Posterior cingulate gyrus (tissue), 11 donors: ENCODE results near the gene SH3TC1.

Source experiments
- DNase-seq, 10 donors: peaks; one replicate each; pipeline versions ENCODE4 v3.0.0 to v3.0.0-alpha.2; 2020 to 2021; ENCODE audit warnings: mixed read lengths in 3 of 10
- intact Hi-C: fragments of 100-400 bp; cut with DNase I; formaldehyde crosslinking; loops from one replicate; pipeline ENCODE4 v1.15.1; 2023

SH3TC1 gene

DNA sequence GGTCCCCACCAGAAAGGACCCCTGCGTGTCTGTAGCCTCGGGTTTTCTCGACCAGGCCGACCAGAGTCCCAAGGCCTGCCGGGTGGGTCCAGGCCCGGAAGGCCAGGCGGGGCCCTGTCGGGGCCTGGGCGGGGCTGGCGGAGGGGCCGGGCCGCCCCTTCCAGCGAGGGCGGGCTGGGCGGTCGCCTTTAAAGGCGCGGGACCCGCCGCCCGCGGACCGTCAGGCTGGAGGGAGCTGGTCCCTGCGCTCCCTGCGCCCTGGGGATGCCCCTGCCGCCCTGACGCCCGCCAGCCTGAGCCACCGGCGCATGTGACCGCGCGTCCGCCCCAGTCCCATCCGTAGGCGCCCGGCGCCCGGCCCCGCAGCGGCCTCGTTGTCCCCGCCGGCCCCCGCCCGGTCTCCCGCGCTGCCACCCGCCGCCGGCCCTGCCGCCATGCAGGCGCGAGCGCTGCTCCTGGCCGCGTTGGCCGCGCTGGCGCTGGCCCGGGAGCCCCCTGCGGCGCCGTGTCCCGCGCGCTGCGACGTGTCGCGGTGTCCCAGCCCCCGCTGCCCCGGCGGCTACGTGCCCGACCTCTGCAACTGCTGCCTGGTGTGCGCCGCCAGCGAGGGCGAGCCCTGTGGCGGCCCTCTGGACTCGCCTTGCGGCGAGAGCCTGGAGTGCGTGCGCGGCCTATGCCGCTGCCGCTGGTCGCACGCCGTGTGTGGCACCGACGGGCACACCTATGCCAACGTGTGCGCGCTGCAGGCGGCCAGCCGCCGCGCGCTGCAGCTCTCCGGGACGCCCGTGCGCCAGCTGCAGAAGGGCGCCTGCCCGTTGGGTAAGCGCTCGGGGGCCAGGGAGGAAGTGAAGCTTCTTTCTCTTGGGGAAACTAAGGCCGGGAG, 70.7 kb downstream of the SH3TC1 start, which contains the start of gene HTRA3:
TSS of gene HTRA3 (plus strand) at position 220 of the 883 bp plus-strand sequence. CDS start at position 435, 215 bp downstream.
- intact Hi-C loops = no loop called here
- no peak for DNase-seq

DNA sequence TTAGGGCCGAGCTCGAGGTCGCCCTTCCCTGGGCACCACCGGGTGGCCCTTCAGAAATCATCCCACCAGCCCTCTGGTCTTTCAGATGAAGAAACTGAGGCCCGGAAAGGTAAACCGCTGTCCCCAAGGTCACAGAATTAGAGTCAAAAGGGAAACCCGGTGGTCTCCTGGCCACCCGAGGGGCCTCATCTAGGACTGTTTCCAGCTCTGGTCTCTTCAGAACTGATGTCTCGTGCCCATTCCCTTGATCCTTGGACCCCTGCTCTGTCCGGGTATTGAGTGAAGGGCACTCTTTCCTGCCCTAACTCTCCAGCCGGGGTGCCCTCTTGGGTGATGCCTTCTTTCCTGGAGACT, 71.3 kb downstream of the SH3TC1 start:
- intact Hi-C loops = no loop called here
- no peak for DNase-seq

DNA sequence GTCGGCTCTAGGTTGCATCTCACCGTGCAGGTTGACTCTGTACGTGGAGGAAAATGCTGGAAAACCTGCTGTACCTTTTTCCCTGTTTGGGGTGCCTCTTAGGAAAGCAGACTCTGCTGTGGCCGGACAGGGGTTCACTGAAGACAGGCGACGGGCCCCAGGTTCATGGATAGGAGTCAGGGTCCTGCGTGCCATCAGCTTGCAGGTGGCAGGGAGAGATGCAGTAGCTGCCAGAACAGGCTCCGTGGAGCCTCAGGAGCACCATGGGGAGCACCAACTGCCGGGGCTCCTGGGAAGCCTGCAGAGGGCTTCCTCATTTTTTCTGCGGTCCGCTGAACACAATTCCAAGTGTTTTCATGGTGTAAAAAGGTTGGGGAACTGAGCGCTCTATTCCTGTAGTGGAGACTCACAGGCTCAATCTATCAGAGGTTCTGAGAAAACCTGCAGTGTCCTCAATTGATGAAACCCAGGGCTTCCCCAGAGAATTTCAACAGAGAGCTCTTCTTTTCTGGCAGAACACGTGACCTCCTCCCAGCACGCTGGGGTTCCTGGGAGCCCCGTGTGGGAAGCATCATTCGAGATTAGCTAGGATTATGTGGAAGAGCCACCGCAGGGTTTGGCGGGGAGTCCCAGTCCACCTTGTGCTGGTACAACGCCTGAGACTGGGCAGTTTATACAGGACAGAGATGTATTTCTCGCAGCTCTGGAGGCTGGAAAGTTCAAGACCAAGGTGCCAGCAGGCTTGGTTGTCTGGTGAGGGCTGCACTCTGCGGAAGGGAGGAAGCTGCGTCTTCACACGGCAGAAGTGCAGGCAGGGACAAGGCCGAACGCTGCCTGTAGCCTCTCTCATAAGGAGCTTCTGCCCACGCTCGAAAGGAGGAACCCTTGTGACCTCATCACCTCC, 72.1 kb downstream of the SH3TC1 start:
- no peak for DNase-seq
- intact Hi-C loops = no loop called here

DNA sequence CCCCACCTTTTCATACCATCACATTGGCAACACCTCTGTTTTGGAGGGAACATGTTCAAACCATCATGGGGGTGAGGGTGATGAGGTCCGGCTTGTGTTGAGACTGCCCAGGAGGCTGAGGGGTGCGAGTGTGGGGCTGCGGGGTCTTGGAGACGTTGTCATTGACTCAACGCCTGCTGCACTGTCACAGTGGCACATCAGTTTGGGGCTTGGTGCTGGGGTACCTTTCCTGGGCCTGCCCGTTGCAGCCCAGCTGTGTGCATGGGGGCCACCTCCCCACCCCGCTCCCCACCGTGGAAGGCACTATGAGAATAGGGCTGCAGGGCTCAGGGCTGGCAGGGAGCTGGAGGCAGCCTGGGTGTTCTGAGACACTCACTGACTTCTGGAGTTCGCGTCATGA, 72.7 kb downstream of the SH3TC1 start:
- intact Hi-C loops = no loop called here
- no peak for DNase-seq

DNA sequence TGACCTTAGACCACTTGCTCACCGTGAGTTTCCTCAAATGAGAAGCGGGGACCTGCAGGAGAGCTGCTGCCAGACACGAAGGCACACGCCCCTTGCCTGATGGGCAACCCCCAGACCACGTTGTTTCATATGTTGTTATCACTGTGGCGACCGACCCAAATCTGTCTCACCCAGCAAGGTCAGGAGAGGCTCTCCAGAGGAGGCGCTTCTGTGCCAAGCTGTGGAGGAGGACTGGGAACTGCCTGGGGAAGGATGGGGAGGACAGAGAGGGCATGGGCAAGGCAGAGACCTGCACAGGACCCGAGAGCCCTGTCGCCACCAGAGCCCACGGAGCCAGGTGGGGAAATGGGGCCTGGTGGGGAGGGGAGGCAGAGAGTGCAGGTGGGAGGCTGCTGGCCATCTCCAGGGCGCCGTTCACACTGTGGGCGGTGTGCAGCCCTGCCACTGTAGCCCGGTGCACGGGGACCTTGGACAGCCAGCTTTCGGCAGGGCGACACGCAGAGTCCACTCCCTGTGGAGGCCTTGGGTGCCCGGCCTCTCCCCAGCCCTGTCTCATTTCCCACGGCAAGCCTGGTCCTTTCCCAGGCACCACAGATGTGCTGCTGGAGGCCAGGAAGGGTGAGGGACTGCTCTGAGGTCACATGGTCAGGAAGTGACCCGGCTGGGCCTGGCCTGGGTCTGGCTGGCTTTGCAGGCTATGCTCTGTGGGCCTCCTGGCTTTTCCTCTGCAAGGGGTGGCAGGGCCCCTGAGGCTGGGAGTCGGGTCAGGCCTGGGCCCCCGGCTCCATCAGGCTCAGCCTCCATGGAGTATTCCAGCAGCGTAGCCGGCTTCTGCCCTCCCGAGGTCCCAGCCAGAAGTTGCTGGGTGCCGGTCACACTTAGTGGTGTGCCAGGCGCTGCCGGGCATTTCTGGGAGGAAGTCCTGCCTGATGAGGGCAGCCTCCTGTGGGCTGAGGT, 73.7 kb downstream of the SH3TC1 start:
- no peak for DNase-seq
- intact Hi-C loops = no loop called here

DNA sequence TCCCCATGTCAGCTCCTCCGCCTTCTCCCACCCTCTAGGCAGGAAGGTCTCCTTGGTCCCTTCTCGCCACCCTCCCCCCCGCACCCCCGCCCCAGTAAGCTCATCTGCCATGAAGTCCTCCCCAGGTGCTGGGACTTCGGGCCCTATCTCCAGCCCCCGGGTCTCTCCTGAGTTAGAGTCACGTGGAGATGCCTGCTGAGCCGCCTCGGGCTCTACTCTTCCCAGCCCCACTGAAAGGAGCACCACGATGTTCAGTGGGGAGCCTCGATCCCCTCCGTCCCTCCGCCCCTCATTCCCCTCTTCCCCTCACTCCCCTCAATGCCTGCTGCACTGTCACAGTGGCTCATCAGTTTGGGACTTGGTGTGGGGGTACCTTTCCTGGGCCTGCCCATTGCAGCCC, 74.4 kb downstream of the SH3TC1 start:
- intact Hi-C loops = no loop called here
- DNase-seq = no peak

DNA sequence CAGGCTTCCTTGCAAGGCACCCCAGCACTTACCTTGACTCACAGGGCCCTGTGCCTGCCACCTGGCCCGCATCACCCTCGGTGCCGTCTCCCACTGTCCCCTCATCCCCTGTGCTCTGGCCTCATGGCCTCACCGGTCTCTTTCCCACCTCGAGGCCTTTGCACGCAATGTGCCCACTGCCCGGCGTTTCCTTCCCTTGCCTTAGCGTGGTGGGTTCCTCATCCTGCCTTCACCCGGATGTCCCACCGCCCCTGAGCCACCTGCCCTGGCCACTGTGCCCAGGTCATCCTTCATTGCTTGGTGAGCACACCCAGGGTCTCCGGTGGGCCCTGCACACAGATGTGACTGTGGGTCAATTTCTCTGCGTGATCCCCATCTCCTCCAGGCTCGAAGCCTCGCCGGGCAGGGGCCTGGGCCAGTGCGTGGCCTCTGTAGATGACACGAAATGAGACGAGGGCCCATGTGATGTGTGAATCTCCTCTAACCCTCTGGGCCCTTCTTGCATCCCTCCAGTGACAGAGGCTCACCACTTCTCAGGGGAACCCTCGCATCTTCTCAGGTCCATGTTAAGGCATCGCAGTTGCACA, 75.1 kb downstream of the SH3TC1 start:
- no peak for DNase-seq
- intact Hi-C loops = loop anchor here (2.0 kb wide), 1 partner anchor 129 kb away; no protein-coding TSS in a partner anchor

DNA sequence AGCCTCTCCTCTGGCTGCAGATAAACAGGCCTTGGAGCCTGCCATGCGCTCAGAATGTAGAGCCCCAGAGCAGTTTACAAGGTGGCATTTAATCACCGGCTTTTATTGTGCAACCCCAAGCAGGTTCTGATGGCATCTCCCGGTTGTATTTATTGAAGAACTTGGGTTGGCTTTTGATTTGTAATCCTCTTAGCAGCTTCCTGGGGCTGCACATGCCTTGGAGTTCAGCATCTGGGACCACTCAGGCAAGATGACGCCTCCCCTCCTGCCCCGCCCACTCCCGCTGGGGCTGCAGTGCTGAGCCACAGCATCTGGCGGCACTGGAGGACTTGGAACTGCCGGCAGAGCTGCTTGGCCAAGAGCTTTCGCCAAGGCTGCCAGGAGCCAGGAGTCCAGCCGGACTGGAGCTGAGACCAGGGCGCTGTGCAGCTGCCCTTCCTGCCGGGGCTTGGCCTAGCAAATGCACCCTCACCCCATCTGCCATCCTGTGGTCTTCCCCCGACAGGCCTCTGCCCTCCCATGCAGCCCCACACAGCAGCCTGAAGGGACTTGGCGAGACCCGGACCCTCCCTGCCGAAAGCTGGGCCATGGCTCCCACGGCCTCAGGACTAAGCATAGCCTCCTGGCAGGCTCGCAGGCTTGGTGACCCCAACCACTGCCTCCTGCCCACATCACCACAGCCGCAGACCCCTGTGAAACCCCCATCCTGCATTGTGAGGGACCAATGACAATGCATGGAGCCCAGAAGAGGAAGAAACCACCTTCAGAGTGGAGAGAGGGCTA, 75.9 kb downstream of the SH3TC1 start:
- peak; percentile 52 to 95 (median 73) for DNase-seq
- intact Hi-C loops = loop anchor here (2.0 kb wide), 1 partner anchor 128 kb away; no protein-coding TSS in a partner anchor

DNA sequence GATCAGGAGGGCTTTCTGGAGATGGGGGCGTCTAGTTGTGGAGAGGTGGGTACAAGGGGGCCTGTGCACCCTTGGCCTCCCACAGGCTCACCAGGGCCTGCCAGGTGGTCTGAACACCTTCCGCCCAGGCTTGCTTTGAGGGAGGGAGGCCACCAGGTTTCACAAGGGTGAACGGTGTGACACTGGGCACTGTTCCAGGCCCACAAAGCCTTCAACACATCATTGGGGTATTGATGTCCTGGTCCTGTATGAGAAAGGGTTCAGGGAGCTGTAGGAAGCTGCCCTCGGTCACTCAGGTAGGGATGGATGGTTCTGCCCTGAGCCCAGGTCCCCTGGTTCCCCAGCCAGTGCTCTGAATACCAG, 76.4 kb downstream of the SH3TC1 start:
- intact Hi-C loops = loop anchor here (2.0 kb wide), 1 partner anchor 127 kb away; no protein-coding TSS in a partner anchor
- no peak for DNase-seq

DNA sequence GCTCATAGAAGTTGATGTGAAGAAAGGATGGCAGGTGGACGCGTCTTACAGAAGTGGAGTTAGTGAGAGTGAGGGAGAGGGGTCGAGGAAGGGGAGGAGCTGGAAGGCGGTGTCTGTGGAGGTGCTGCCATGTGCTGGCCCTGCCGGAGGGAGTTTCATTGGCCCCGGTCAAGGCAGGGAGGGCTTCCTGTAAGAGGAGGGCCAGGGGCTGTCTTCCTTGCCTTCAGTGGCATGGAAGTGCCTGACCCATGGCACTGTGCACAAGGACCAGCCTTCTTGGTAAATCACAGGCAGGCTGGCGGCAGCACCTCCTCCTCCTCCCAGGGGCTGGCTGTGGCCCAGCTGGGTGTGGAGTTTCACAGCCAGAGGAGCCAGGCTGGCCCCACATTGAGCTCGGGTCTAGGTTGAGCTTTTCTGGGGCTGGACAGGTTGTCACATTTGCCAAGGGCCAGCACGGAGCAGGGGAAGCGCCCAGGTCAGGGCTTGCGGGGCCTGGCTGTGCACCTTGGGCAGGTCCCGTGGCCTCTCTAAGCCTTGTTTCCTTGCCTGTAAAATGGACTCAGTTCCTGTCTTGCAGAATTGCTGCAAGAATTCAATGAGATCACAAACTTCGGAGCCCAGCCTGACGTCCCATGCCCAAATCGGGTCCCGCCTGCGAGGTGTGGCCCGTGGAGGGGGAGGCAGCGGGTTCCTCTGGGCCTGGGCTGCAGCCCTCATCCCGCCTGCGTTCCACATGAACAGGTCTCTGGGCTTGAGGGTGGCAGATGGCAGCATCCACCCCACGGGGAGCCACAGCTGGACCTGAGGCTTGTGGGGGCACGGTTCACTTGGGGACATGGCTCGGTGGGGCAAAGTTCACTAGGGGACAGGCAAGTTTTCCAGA, 77.5 kb downstream of the SH3TC1 start:
- DNase-seq = peak in 3 of 10 donors; percentile 71 to 86 (median 84)
- intact Hi-C loops = no loop called here

DNA sequence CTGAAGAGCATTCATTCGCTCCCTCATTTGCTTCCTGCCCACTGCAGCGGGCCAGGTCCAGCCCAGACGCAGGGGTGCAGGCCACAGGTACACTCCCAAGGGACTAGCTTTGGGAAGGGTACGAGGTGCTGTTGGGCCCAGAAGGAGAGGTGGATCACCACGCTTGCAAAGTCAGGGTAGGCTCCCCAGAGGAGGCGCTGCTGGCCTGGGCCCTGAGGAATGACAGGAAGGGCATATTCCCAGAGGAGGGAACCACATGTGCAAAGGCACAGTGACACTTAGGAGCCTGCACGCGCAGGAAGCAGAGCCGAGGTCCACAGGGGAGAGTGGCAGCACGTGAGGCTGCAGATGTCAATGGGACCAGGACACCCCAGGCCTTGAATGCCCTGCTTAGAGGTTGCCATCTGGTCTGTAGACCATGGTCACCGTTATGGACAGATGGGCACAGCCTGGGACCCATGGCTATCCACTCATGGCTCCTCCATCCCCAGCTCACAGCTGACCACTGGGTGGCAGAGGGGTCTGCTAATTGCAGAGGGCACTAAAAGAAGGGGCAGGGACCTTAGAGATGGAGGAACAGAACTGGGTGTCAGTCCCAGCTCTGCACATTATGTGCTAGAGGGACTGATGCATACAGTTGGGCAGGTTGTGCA, 78.4 kb downstream of the SH3TC1 start:
- peak in 3 of 10 donors; percentile 53 to 75 (median 71) for DNase-seq
- intact Hi-C loops = no loop called here

DNA sequence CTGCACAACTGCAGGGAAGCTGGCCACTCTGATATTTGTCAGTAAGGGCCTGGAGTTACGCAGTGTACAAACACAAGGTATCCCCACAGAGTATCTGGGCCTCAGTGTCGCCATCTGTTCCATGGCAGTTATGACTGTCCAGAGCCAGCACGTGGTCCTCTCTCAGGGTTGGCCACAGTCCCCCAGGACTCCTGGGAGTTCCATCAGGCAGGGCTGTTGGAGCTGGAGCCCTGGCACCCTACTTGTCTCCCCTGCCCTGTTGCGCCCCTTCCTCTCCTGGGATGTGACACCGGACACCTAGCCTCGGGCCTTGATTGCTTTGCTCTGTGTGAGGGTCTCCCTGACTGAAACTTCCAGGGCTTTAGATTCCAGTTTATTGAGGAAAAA, 78.9 kb downstream of the SH3TC1 start:
- peak in 3 of 10 donors; percentile 41 to 69 (median 49) for DNase-seq
- intact Hi-C loops = no loop called here

DNA sequence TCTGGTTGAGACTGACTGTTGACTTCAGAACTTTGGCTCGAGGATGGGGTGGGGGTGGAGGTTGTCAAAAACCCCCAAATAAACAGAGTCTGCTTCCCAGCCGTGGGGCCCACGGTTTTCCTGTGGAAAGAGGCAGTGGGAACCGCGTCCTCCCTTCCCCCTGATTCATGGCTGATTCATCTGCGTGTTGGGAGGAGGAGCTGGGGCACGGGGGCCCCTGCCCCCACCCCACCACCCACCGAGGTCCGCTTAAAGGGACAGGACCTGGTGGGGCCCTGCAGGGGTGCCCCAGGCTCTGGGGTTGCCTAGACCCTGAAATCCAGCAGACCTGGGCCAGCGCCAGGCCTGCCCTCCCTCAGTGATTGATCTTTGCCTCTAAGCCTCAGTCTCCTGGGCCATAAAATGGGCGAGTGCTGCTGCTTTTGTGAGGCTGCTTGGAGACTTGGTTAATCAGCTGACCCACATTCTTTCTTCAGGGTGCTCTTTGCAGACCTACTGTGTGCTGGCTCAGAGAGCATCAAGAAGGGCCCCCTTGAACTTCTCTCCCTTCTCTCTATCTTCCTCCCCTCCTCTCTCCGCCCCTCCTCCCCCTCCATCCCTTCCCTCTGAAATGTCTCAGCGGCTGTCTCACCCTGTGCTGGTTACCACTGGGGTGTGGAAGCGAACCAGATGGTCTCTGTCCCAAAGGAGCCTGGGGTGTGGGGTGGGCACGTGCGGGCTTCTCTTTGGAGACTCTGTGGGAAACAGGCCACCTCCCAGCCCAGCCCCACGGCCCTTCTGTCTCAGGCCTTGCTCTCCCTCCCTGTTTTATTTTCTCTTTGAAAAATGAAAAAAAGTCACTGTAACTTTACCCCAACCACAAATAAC, 79.6 kb downstream of the SH3TC1 start:
- DNase-seq = peak in 3 of 10 donors; percentile 59 to 67 (median 63)
- intact Hi-C loops = no loop called here

DNA sequence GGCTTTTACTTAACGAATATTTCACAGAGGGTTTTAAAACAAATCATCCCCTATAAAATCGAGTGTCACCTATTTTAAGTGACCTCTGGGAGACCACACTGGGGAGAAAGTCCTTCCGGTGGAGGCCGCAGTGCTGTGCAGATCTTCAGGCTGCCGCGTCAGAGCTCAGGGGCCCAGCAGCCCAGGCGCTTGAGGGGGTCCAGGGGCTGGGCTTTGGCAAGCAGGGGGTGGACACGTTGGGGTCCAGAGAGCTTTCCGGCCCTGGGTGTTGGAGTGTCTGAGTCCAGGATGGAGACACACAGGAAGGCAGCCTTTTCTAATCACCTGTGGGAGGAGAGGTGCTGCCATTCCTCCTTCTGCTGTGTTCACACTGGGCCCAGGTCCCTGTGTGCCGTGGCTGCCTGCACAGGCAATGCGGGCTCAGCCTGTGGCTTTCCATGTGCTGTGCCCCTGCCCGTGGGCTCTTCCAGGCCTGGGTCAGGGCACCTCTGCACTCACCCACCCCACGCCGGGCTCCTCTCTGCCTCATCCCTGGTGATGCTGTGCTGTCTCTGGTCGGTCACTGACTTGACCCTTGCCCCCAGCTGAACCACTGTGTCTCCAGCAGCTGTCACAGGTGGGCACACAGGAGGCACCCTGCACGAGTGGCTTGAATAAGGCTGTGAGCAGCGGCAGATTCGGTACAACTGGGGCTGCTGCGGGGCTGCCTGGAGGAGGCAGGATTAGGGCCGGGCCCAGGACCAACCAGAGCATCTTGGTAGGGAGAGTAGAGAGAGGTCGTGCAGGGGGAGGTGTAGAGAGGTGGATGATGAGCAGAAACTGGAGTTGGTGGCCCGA, 80.4 kb downstream of the SH3TC1 start:
- intact Hi-C loops = no loop called here
- DNase-seq = peak in 3 of 10 donors; percentile 59 to 66 (median 64)

DNA sequence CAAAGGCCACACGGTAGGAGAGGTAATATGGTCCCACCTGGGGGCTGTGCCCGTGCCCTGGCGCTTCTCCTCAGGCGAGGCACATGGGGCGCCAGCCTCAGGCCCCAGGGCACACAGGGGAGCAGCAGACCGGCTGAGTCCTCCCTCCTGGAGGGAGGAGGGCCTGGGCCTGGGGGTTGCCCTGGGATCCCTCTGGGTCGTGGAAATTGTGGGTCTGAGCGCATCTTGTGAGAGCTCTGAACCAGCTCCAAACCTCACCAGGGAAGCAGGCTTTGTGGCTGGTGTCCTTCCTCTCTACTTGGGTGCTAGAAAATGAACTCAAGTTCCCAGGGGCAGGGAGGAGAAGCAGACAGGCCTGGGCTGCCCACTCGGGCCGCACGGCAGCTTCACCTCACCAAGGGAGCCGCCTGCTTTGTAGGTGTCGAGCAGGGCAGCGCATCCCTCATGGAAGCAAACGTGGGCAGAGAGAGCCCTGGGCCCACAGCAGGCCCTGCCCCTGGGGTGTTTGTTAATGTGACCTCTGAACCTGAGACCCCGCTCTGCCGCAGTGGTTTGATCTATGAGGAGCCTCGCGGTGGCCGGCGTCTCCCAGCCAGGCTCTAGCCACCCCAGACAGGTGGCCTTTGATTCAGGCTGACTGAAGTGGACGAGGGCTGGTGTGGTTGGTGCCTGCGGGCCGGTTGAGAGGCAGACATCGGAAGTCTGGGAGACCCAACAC, 81.2 kb downstream of the SH3TC1 start:
- peak in 3 of 10 donors; percentile 48 to 79 (median 75) for DNase-seq
- intact Hi-C loops = no loop called here
